Activated CD8-positive, alpha-beta T cell treated with anti-CD3 and anti-CD28 coated beads, Interleukin-2, amount 10 ng/mL, durations not matched to agents 7 days and 5 days (primary cell): ENCODE results near the gene MACC1. TPM values are rescaled to one million over a fixed set of nuclear protein-coding genes. Genes with fewer than 3 reads are reported as not detected.
"Not testable (repeated sequence)": the region's sequence is repeated elsewhere in the genome, so short reads cannot be mapped to it uniquely, and the experiment has no call there.

Experiments used
- ATAC-seq: fragments of 150-1000 bp; cut with Tn5 transposase; one replicate; pipeline ENCODE4 v1.10.0; 2021; ENCODE audit warnings: moderate library complexity
- CTCF ChIA-PET: fragments of 350-600 bp; sonication (Branson Sonifier 250); formaldehyde crosslinking; loops from one replicate; lab custom pipeline; 2021; ENCODE audit warnings: antibody characterized with exemption; lab: Charles Lee
- POLR2A ChIA-PET: fragments of 350-600 bp; sonication (Branson Sonifier 250); formaldehyde crosslinking; loops from one replicate; lab custom pipeline; 2021; ENCODE audit warnings: antibody characterized with exemption; lab: Charles Lee
- DNase-seq: peaks from one replicate; pipeline ENCODE4 v3.0.0-alpha.2; 2020
- H3K27ac Mint-ChIP-seq: one replicate; pipeline ENCODE4 v1.8.0; 2021; ENCODE audit warnings: mild to moderate bottlenecking, mixed read lengths
- H3K27me3 Mint-ChIP-seq: one replicate; pipeline ENCODE4 v1.8.0; 2021; ENCODE audit warnings: low read depth, mixed read lengths
- H3K36me3 Mint-ChIP-seq: one replicate; pipeline ENCODE4 v1.8.0; 2021; ENCODE audit warnings: low read depth, mixed read lengths
- H3K4me1 Mint-ChIP-seq: one replicate; pipeline ENCODE4 v1.8.0; 2021; ENCODE audit warnings: low read depth, mixed read lengths
- H3K4me3 Mint-ChIP-seq: one replicate; pipeline ENCODE4 v1.8.0; 2021; ENCODE audit warnings: mild to moderate bottlenecking, mixed read lengths
- H3K9me3 Mint-ChIP-seq: one replicate; pipeline ENCODE4 v1.8.0; 2022; ENCODE audit warnings: mixed read lengths; ENCODE audit not compliant: insufficient read depth
- total RNA-seq, 2 experiments: library from RNA; stranded (reverse); gene quantifications; one replicate each; pipeline ENCODE4 v1.2.3, GENCODE V29; 2021

Gene MACC1
- total RNA-seq, 2 experiments from 2014 or later: 0.39 to 0.55 TPM

GRCh38 chr7:20187850-20188249 lies 29.3 kb downstream of the MACC1 start:
- H3K4me1 Mint-ChIP-seq, H3K9me3 Mint-ChIP-seq, H3K27me3 Mint-ChIP-seq, CTCF ChIA-PET, ATAC-seq, H3K36me3 Mint-ChIP-seq, POLR2A ChIA-PET, H3K4me3 Mint-ChIP-seq, H3K27ac Mint-ChIP-seq, DNase-seq: not testable (repeated sequence)

DNA sequence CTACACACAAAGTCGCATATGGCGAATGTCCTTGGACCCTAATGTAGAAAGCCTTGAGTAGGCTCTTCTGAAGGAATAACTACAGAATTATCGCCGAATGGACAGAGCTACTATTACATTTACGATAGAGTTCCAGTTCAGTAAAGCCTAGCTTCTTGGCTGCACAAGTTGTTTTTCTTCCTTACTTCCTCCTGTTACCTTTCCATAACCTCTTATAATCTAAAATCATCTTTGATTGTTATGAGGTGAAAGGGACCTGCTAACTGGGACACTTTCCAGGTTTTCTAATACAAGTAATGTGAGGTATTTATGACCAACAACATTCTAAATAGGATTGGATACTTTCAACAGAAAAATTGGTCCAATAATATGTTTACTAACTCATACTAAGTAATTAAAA lies 31.2 kb downstream of the MACC1 start:
- ChIA-PET CTCF (no interaction called here), POLR2A (interaction anchor here (0.9 kb wide), 1 partner anchor 13 kb away, joined by 4 read pairs; no protein-coding TSS in a partner anchor)
- no peak overlapping the region for H3K27ac Mint-ChIP-seq
- ATAC-seq (no peak), DNase-seq (no peak)
- no peaks in the 10 kb centered on the region for H3K4me1 Mint-ChIP-seq
- no peaks in the 10 kb centered on the region for H3K27me3 Mint-ChIP-seq
- H3K36me3 Mint-ChIP-seq: no peaks in the 10 kb centered on the region
- no peaks in the 10 kb centered on the region for H3K9me3 Mint-ChIP-seq
- no peak overlapping the region for H3K4me3 Mint-ChIP-seq

DNA sequence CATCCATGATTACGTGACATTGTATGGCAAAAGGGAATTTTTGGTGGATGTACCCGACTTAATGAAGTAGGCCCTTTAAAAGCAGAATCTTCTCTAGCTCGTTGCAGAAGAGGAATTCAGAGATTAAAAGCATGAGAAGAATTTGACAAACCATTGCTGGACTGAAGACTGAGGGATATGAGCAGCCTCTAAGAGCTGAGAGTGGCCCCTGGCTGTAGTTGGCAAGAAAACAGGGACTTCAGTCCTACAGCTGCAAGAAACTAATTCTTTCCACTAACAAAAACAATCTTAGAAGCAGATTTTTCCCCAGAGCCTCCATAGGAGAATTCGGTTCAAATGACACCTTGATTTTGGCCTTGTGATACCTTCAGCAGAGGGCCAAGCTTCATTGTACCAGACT lies 34.1 kb downstream of the MACC1 start:
- Mint-ChIP-seq H3K4me1 (no peaks in the 10 kb centered on the region), H3K9me3 (no peaks in the 10 kb centered on the region), H3K27me3 (no peaks in the 10 kb centered on the region), H3K4me3 (no peak overlapping the region), H3K27ac (no peak overlapping the region), H3K36me3 (no peaks in the 10 kb centered on the region)
- ChIA-PET CTCF (interaction anchor here (1.1 kb wide), 1 partner anchor 11 kb away, joined by 3 read pairs; no protein-coding TSS in a partner anchor), POLR2A (no interaction called here)
- ATAC-seq (no peak), DNase-seq (no peak)

DNA sequence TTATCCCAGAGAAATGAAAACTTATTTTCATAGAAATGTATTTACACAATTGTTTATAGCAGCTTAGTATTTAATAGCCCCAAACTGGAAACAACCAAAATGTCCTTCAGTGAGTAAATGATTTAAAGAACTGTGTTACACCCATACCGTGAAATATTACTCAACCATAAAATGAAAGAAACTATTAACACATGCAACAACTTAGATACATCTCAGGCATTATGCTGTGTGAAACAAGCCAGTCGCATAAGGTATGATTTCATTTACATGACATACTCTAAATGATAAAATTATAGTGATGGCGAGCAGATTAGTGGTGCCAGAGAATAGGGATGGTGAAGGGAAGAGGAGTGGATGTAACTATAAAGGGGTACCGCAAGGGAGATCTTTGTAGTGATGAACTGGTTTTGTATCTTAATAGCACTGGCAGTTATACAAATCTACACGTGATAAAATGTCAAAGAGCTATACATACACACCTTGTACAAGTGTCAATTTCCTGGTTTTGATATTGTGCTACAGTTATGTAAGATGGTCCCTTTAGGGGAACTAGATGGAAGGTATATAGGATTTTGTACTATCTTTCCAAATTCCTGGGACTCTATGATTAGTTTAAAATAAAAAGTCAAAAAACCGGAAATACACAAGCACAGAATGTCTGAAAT lies 40.5 kb downstream of the MACC1 start:
- no peaks in the 10 kb centered on the region for H3K27me3 Mint-ChIP-seq
- no peaks in the 10 kb centered on the region for H3K9me3 Mint-ChIP-seq
- ATAC-seq (no peak), DNase-seq (no peak)
- ChIA-PET CTCF (no interaction called here), POLR2A (no interaction called here)
- no peak overlapping the region for H3K4me3 Mint-ChIP-seq
- H3K27ac Mint-ChIP-seq: no peak overlapping the region
- no peaks in the 10 kb centered on the region for H3K4me1 Mint-ChIP-seq
- no peaks in the 10 kb centered on the region for H3K36me3 Mint-ChIP-seq

DNA sequence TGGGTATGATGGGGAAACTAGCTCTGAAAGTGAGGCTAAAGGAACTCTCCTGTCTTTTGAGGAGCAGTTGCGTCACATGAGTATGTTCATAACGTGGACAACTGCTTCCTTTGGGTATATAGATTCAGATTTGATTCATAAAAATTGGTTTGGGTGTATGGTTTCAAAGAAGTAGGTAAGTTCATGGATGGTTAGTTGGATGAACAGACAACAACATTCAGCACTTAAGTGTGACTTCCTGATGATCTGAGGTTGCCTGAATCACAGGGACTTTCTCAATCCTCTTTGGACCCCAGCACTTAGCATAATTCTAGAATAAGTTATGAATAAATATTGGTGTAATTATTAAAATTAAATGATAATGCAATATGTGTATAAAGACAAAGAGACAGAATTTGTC lies 43.4 kb downstream of the MACC1 start:
- Mint-ChIP-seq H3K27ac (no peak overlapping the region), H3K9me3 (no peaks in the 10 kb centered on the region), H3K27me3 (no peaks in the 10 kb centered on the region), H3K4me1 (no peaks in the 10 kb centered on the region), H3K4me3 (no peak overlapping the region), H3K36me3 (no peaks in the 10 kb centered on the region)
- DNase-seq (no peak), ATAC-seq (no peak)
- ChIA-PET POLR2A (no interaction called here), CTCF (no interaction called here)

DNA sequence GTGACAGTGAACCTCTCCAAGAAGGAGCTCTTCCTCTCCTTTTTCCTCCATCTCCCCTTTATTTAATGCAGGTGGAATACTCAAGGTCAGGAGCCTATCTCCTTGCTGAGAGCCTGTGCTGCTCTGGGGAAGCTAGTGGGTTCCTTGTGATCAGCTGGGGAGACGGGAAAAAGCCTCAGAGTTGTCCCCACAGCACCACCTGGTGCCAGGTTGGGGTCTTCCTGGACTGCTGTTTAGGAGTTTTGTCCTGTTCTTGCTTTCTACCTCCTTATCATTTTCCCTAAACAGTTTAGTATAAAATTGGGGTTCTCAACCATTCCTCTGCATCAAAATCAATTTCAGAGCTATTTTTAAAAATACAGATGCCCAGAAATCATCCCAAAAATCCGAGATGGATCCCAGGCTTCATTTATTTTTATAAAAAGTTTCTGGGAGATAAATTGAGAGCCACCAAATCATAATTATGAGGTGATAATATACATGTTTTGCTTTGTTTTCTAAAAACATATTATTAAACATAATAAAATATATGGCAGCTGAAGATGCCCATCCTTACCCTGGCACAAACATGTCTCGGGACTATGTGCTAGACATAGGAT lies 44.3 kb downstream of the MACC1 start:
- CTCF ChIA-PET: interaction anchor here (0.9 to 1.7 kb wide), 7 partner anchors 10 to 464 kb away, joined by 3 to 4 read pairs (median 4); partner anchors contain the start of gene POLR1F
- POLR2A ChIA-PET: no interaction called here
- H3K9me3 Mint-ChIP-seq: no peaks in the 10 kb centered on the region
- no peaks in the 10 kb centered on the region for H3K27me3 Mint-ChIP-seq
- no peaks in the 10 kb centered on the region for H3K36me3 Mint-ChIP-seq
- no peak overlapping the region for H3K27ac Mint-ChIP-seq
- no peaks in the 10 kb centered on the region for H3K4me1 Mint-ChIP-seq
- peak; percentile 47 for ATAC-seq
- H3K4me3 Mint-ChIP-seq: no peak overlapping the region
- peak; percentile 30 for DNase-seq

DNA sequence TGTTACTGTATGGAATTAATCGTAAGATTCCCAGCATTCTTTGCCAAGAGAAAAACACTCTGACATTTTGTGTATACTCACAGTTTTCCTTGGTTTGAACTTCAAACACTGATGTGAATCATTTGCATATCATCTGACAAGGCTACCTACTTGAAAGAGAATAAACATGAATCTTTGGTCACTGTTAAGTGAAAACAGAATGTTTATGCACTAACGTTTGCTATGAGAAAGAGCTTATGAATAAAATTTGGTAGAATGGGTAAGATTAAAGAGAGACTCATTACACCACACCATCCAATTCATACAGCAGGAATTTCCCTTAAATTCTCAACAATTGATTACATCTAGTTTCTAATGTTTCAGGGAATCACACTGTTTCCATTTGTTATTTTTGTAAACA lies 46.6 kb downstream of the MACC1 start:
- POLR2A ChIA-PET: no interaction called here
- no peak overlapping the region for H3K27ac Mint-ChIP-seq

GRCh38 chr7:20165146-20165510 lies 52.1 kb downstream of the MACC1 start:
- ATAC-seq (no peak), DNase-seq (no peak)
- Mint-ChIP-seq H3K4me3 (no peak overlapping the region), H3K4me1 (no peaks in the 10 kb centered on the region), H3K9me3 (no peaks in the 10 kb centered on the region), H3K27me3 (no peaks in the 10 kb centered on the region), H3K36me3 (no peaks in the 10 kb centered on the region), H3K27ac (no peak overlapping the region)
- CTCF ChIA-PET: no interaction called here
- POLR2A ChIA-PET: no interaction called here

More for the DNA sequence above, 46.6 kb downstream of the MACC1 start:
- CTCF ChIA-PET: no interaction called here
- H3K27me3 Mint-ChIP-seq: no peaks in the 10 kb centered on the region
- H3K9me3 Mint-ChIP-seq: no peaks in the 10 kb centered on the region
- no peak for ATAC-seq
- no peak overlapping the region for H3K4me3 Mint-ChIP-seq
- no peaks in the 10 kb centered on the region for H3K36me3 Mint-ChIP-seq
- no peaks in the 10 kb centered on the region for H3K4me1 Mint-ChIP-seq
- no peak for DNase-seq

GRCh38 chr7:20164425-20165145 lies 52.6 kb downstream of the MACC1 start:
- H3K27ac Mint-ChIP-seq: no peak overlapping the region
- H3K9me3 Mint-ChIP-seq: no peaks in the 10 kb centered on the region
- ATAC-seq: no peak
- no peaks in the 10 kb centered on the region for H3K36me3 Mint-ChIP-seq
- ChIA-PET POLR2A (no interaction called here), CTCF (no interaction called here)
- H3K4me1 Mint-ChIP-seq: no peaks in the 10 kb centered on the region
- H3K4me3 Mint-ChIP-seq: no peak overlapping the region
- no peaks in the 10 kb centered on the region for H3K27me3 Mint-ChIP-seq
- no peak for DNase-seq

DNA sequence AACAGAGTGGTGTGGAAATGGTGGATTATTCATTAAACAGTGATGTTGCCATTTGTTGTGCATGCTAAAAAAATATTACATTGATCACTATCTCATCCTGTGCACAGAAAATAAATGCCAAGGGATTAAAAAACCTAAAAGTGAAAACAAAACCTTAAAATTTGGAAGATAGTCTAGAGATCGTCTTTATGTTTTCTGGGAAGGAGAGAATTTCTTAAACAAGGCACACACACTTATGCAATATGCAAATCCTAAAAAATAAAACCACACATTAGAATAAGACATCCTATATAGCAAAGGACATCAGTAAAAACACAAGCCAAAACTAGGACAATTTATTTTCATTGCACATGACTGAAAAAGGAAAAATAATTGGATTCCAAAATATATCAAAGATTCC lies 54.5 kb downstream of the MACC1 start:
- Mint-ChIP-seq H3K27ac (no peak overlapping the region), H3K4me3 (no peak overlapping the region), H3K9me3 (no peaks in the 10 kb centered on the region), H3K36me3 (no peaks in the 10 kb centered on the region), H3K27me3 (no peaks in the 10 kb centered on the region), H3K4me1 (no peaks in the 10 kb centered on the region)
- DNase-seq: no peak
- POLR2A ChIA-PET: no interaction called here
- ATAC-seq: no peak
- CTCF ChIA-PET: no interaction called here

- Mint-ChIP-seq H3K27me3 (no peaks in the 10 kb centered on the region), H3K9me3 (no peaks in the 10 kb centered on the region), H3K4me1 (no peaks in the 10 kb centered on the region), H3K36me3 (no peaks in the 10 kb centered on the region), H3K27ac (no peak overlapping the region), H3K4me3 (no peak overlapping the region)
- DNase-seq (no peak), ATAC-seq (no peak)
- CTCF ChIA-PET: no interaction called here
- POLR2A ChIA-PET: no interaction called here
Measured at GRCh38 chr7:20159226-20159747, 57.9 kb downstream of the MACC1 start.

DNA sequence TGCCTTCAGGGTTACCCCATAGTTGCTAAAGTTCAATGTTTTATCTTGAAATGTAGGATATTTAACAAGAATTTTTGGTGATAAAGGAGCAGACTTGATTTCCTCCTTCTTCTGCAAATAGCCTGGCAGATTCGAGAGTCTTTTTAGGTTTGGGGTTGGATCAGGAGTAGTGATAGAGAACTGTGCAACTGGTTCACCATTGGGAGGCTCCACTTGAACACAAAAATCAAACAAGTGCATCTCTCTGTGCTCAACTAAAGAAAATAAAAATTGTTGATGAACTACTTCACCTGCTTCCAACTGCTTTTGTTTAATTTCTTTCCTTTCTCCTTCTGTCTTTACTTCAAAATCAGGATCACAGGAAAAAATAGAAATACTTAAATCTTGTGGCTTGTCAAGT lies 58.5 kb downstream of the MACC1 start:
- Mint-ChIP-seq H3K9me3 (no peaks in the 10 kb centered on the region), H3K4me1 (no peaks in the 10 kb centered on the region), H3K36me3 (no peaks in the 10 kb centered on the region), H3K27ac (no peak overlapping the region), H3K27me3 (no peaks in the 10 kb centered on the region), H3K4me3 (no peak overlapping the region)
- ChIA-PET POLR2A (no interaction called here), CTCF (no interaction called here)
- DNase-seq (no peak), ATAC-seq (no peak)
